HG02623 (cell line): ENCODE measurements around the gene PLEKHS1.

Experiments used
- ATAC-seq: cut with Tn5 transposase; IDR thresholded peaks from one replicate; pipeline ENCODE4 v1.9.1; 2021; ENCODE audit warnings: moderate library complexity; ENCODE audit not compliant: unreplicated experiment

Gene PLEKHS1

DNA sequence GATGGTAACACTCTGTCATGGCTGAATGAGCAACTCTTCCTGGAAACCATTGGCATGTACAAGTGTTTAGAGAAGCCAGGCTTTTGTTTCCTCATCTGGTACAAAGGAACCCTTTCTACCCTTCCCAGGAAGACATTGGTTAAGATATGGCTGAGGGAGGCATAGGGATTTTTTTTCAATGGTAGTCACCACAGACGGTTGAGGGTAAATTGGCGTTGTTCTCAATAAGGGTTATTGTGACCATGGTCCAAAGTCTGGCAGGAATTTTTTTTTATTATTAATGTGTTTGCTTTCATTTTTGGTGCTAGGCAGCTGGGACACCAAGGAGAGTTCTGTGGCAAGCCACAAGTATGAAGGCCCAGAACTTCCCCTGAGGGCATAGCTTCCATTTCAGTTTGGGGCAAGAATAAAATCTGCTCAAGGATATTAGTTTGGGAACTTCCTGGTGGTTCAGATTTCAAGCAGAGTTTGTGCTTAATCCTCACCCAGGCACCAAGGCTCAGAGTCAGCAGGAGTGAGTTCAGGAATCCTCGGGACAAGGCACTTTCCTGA, at the start of gene PLEKHS1:
Gene PLEKHS1, plus strand, starts transcription at position 502 of the 552 bp plus-strand sequence. CDS start 3,596 bp downstream, outside the sequence.
- no peak for ATAC-seq

DNA sequence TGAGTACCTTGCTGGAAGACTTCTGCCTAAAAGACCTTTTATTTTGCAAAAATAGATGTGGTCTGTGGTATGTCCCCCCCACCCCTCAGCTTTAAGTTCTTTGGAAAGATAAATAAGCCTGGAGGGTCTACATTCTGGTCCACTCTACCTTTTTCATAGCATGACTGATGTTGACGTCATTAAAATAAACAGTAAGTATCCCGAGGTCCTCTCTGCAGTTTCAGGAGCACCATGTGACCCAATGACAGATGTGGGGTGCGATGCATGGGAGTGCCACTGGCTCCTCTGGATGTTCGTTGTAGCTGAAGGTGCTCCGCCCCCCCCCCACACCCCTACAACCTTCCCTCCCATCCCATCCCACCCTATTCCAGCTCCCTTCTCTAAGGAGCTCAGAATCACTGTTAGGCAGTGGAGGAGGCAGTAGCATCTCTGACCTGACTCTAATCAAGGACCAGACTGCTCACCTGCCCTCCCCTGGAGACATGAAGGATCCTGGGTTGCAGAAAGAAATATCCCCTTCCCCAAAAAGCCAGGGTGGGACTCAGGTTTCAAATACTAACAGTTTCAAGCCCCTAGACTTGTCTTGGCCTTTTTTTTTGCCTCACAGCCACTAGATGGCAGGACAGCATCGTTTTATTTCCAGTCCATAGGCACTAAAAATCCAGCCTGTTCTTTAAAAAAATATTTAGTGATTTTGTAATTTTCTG, 46.7 kb upstream of the PLEKHS1 start:
- no peak for ATAC-seq

DNA sequence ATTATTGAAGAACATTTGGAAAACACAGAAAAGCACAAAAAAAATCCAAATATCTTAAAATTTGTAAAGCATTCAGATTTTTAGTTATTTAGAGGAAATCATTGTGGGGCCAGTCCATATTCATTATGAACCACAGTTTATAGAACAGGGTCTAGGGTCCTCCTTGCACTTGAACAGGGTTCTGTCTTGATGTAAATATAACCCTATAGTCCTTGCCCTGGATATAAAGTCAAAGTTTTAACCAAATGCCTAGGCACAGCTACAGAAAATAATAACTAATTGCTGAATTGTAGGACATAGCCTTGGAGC, 46.2 kb upstream of the PLEKHS1 start:
- ATAC-seq = no peak

DNA sequence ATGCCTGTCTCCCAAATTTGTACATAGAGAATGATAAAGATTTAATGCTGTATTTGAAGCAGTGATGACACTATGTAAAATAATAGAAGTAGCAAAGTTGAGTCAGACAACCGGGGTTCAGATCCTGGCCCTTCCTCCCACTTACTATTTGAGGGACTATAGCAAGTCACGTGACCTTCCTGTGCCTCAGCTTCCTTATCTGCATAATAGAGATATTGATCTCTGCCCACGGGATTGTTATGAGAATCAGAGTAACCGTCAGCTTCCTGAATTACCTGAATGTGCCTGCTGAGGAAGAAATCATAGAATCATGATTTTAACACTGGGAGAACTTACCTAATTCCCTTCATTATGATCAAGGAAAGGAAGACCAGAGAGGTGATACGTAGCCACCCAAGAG, 44.9 kb upstream of the PLEKHS1 start:
- no peak for ATAC-seq

DNA sequence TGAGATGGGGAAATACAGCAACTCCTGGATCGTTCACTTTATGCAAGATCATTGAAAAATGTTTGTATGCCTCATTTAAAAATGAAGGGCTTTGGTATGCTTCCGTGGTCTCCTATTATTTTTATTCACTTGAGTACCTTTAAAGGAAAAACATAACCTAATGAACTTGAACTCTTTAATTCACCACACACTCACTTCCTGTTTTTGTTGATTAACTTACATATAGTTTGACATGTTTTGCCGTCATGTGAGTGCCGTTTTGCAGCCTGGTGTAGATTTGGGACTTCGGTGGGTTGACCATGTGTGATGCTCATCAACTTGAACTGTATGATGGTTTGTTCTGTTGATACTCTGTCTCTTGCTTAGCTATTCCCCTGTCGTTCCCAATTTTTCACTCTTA, 42.8 kb upstream of the PLEKHS1 start:
- no peak for ATAC-seq

DNA sequence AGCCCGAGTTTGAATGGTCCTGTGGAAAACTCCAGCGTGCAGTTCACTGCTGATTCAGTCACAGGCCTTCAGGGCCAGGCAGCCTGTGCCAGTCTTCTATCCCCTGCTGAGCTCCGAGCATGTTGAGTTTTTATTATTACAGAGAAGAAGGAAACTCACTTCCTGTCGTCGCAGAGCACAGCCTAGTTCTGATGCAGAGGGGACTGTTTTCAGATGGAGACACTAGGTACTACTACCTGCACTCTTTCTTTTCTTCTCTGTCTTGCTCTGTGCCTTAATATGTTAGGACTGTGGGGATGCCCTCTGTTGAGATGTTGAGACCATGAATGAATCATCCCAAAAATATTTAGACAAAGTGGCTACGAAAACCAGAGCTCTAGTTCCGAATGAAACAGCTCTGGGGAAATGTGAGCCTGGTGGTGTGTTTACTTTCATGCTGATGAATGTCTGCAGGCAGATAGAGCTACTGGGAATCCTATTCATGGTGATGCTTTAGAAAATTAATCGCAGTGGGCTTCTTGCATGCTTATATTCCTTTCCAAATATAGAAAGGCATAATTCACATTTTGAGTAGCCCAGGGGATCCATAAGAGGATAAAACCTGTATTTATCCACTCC, 42.2 kb upstream of the PLEKHS1 start:
- ATAC-seq = no peak

DNA sequence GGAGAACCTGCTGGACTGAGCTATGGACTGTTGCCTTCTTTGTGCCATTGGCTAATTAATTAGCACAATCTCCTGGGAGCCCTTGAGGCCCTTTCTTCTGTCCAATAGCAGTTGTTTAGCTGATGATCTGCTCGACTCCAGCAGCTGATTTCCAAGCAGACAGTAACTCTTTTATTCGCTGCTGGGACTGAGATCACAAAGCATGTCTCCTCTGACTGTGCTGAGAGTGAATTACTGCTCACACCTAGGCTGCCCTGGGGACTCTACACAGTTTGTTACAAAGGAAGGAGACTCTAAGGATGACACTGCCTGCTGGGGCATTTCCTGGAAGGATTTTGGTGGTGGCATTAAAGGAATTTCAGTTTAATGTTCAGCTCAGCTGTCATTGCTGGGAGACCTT, 40.3 kb upstream of the PLEKHS1 start:
- no peak for ATAC-seq

DNA sequence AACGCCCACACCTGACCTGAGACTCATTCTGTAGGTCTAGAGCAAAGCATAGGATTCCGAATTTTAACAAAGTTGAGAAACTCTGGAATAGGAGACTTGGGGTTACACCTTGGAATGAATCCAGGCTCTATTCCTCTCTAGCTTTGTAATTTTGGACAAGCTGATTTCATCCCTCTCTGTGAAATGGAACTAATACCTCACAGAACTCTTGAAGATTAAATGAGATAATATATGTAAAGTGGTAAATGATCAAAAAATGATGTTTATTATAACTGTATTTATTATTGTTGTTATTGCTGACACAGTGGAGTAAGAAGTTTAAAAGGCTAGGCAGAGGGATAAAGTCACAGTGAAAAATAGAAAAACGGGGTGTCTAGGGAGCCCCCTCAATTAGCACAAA, 39.5 kb upstream of the PLEKHS1 start:
- no peak for ATAC-seq

DNA sequence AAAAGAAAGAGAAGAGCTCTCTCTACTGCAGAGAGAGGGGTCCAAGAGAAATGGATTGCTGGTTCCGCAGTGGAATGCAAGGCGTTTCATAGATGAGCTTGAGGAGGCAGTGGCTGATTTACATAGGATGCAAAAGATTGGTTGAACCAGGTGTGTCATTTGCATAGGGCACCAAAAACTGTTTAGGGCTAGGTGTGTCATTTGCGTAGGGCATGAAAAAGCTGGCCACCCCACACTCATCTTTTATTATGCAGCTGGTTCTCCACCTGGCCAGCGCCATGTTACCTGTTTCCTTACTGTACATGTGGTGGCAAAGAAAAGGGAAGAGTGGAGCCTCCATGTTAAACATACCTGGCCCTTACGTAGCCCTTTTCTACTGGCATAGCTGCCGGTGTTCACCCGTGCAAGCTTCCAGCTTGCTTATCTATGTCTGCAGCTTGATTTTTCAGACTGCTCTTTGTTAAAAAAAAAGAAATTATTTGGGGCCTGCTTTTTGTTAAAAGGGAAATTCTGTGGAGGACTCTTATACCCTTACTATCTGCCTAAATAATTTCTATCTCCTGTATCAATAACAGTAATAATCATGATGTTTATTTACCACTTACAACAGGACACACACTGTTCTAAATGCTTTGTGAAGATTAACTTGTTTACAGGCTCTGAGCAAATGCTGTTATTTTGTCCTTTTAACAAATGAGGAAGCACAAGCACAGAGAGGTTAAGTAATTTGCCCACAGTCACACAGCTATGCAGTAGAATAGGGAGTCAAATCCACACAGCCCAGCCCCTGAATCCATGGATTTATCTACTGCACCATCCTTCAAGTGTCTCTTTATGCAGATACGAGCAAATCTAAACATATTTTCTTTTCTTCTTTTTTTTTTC, 38.5 kb upstream of the PLEKHS1 start:
- ATAC-seq = no peak

DNA sequence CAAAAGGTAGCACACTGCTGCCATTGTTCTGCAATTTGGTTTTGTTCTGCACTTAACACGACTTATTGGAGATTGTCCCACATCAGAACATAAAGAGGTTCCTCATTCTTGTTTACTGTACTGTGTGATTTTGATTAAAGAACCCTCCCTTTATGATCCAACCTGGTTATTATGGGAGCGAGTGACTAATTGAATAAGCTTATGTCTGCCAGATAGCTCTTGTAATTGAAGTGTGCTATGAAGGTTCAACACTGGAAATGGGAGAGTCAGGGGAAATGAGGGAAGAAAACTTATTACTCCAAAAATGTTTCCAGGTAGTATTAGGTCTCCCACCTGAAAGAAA, 37.9 kb upstream of the PLEKHS1 start:
- no peak for ATAC-seq

DNA sequence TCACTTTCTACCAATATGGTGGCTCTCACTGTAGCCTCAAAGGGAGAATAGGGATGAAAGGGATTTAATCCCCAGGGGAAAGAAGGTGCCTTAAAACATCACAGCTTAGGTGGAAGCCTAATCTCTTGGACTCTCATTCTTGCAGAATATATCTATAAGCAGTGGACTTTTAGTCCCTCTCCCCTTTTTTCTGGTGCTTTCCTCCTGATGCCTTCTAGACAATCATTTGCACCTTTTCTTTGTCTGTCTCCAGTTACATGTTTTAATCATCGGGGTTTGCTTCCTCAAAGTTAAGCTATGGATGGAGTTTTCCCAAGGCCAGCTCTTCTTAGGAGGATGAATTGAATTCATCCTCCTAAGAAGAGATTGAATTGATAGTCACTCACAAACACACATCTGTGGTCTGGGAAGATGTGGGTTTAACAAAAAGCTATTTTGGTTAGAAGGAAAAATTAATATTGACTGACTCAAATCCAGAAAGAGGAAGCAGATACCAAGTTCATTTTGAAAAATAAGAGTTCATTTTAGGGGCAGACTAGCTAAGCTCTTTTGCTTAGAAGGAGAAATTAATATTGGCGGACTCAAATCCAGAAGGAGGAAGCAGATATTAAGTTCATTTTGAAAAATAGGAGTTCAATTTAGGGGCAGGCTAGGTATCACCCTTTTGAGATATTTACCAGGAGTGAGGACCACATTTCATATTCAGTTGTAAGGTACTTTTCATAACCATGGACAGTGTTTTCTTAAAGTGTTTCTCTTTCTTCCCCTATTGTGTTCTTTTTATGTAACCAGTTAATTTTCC, 35.2 kb upstream of the PLEKHS1 start:
- ATAC-seq = no peak

DNA sequence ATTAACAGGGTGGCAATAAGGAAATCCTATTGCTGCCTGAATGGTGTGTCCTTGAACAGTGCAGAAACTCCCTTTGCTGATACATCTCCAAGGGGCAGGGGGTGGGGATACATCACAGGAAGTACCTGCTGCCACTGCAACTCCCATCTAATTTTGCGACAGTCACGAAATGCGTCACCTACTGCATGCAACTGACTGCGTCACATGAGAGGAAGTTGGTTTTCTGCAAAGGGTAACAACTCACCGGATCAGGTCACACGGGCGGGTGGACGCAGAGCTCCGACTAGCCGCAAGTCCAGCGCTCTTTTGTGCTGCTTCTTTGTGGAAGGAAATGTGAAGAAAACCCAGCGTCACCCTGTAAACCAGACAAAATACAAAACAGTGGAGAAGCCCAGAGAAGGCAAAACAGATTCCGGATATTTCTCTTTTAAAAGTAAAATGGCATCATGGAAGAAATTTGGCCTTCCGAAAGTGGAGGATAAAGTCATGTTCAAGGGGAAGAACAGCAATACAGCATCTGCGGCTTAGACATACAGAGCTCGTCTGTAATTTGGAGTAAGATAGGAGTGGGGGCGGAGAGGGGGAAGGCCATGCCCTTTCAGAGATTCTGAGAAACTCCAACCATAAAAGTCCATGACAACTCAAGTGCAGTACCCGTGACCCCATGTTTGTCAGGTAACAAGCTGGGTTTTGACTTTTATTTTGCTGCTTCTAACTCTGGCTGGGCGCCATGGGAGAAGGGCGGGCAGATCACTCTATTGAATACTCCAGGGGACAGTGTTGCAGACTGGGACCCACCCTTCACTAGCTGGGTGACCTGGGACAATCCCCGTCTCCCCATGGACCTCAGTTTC, 32.3 kb upstream of the PLEKHS1 start:
- no peak for ATAC-seq

DNA sequence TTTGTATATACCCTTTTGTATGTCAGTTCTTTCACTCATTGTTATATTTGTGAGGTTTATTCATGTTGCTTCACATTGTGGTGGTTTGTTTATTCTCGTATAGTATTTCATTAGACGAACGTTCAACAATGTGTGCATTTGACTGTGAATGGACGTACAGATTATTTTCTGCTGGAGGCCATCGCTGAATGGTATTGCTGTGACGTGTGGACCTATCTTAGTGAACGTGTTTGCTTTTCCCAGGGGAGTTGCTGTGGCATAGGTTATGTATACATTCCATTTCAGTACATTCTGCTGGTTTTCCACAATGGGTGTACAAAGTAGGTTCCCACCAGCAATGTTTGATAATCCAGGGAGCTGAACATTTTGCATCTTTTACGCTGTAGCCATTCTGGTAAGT, 31.1 kb upstream of the PLEKHS1 start:
- ATAC-seq = no peak

DNA sequence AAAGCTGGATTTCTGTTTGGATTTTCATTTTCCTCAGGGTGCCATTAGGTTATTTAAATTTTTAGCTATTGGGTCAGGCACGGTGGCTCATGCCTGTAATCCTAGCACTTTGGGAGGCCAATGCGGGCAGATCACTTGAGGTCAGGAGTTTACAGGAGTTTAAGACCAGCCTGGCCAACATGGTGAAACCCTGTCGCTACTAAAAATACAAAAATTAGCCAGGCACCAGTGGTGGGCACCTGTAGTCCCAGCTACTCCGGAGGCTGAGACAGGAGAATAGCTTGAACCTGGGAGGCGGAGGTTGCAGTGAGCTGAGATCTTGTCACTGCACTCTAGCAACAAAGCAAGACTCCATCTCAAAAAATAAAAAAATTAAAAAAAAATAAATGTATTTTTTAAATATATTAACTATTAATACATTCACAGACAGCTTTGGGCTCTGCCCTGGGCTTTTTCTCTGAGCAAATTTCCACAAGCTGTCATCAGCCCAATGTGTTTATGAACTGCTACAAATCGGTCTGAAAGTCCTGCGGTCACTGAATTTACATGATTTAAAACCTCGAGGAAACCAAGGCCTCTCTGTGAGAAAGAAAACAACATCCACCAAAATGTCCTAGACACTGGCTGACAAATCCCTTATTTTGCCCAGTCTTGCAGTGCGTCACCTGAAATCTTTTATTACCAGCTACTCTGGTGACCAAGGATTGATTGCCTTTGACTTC, 19.2 kb upstream of the PLEKHS1 start:
- no peak for ATAC-seq

DNA sequence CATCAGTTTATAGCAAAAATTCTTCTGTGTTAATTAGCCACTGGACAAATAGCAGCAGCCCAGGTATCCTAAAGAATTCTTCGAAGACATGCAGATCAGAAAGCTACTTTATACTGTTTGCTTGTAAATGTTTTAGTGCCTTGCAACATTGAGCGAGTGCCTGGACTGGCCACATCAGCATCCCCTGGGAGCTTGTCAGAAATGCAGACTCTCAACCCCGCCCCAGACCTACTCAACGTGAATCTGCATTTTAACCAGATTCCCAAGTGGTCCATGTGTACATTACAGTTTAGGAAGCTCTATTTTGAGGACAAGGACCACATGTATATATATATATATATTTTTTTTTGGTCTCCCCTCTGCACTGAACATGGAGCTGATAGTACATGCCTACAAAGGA, 18.5 kb upstream of the PLEKHS1 start:
- no peak for ATAC-seq

DNA sequence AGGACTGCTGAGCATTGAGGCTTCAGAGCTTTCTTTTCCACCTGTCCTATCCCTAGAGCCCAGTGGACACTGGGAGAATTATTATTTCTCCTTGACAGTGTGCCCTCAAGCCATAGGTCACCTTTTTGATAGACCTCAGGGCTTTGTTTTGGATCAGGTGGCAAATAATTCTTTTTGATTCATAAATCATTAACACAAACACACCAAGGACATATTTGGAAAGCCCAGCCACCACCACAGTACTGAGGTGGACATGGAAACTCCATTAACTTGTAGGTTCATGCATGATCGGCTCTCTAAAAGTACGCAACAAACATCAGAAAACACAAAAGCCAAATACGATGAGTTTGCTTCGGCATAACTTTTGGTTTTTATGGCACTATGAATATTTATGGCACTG, 17.8 kb upstream of the PLEKHS1 start:
- no peak for ATAC-seq

DNA sequence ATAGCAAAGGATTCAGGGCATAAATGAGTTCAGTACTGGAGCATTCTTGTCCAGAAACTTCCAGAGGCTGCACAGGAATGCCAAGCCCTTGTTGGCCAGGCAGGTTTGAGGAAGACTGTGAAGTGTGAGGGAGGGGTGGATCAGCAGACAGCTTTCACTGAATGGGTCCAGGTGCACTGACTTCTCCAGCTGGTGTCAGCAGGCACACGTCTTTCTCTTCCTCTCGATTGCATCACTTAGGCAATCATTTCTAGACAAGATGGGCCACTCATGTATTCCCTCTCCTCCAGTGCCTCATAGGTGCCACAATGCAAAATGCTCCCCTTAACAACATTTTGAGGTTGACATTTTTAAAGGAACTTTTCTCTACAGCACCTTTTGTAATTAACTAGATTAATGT, 15.6 kb upstream of the PLEKHS1 start:
- ATAC-seq = peak; percentile 70

DNA sequence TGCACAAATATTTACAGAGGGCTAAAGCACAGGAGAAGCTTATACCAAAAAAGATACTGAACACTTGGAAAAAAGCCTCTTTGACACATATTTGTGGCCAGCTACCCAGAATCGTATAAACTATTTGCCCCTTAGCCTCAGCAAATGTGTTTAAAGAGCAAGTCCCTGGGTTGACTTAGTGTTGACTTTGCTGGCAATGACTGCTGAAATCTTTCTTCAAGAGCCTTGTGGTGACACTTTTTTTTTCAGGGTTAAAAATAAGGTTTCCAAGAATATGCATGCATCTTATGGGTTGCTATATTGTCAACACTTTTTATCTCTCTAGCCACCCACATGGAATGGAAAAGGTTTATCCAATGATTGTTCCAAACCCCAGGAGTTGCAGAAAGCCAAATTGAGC, 14.9 kb upstream of the PLEKHS1 start:
- no peak for ATAC-seq

DNA sequence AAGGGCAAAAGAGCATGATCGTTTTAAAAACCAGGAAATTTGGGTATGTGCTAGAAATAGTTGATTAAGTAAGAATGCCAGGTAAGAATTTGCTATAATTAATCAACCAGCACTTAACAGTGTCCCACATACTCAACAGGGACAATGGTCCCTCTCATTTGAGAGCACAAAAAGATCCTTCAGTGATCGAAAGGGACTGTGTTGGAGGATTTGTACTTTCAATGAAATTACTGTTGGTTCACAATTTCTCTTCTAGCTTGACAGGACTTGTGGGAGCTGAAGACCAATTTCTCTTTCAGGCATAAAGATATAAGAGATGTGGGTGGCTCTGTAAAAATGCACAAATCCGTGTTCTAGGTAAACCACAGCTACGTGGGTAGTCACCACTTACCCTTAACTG, 12.5 kb upstream of the PLEKHS1 start:
- no peak for ATAC-seq

DNA sequence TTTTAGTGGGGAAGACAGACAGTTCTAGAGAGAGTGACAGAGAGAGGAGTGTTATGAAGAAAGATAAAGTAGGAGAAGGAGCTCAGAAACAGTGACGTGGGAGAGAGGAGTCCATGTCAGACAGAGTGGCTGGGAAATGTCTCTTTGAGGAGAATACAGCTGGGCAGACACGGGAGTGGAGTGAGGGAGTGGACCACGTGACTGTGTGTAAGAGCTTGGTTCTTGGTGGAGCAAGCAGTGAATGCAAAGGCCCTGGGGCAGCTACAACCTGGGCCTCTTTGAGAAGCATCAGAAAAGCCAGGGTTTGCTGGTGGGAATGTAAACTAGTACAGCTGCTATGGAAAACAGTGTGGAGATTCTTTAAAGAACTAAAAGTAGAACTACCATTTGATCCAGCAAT, 11.9 kb upstream of the PLEKHS1 start:
- no peak for ATAC-seq
